ENCODE measurements around the gene ACY1. TPM values are rescaled to one million over a fixed set of nuclear protein-coding genes. Genes with fewer than 3 reads are reported as not detected.

ACY1 gene
- total and polyA plus RNA-seq, 2 of the 13 experiments (the other 11 are each of a cell fraction or from before 2014, with no cell fraction given) = 113 to 162 TPM

GRCh38 chr3:51961011-51961410, 22.3 kb upstream of the ACY1 start:
- CTCF ChIA-PET (ENCODE audit: low intra/inter-chr PET ratio, low total read pairs) = no interaction called here
- H3K4me2 ChIP-seq (ENCODE audit: low read depth, low read length) = no peak overlapping the region
- H3K9me3 ChIP-seq (ENCODE audit: low read length) = no peaks in the 10 kb centered on the region
- peaks cover 47% of the 10 kb centered on the region for H3K4me1 ChIP-seq (ENCODE audit: insufficient read depth, low read length)
- no peaks in the 10 kb centered on the region for H4K20me1 ChIP-seq (ENCODE audit: insufficient read depth, low read length)
- peaks cover 4 to 19% of the 10 kb centered on the region in 2 experiments; a peak in 4 of 5 replicates for H3K36me3 ChIP-seq (replicated peaks in 1 of 2; ENCODE audit: control insufficient read depth in 1 of 2, insufficient read depth in 2 of 2, low read length in 2 of 2)
- no peak for FAIRE-seq
- no peak for TF ChIP-seq KDM2A (CRISPR knock-in tag; IDR thresholded peaks at IDR 0.05; ENCODE audit: borderline replicate concordance, low read depth)
- no peak for TF ChIP-seq NR1H2 (CRISPR knock-in tag; IDR thresholded peaks at IDR 0.05; ENCODE audit: borderline replicate concordance, low read depth)
- TF ChIP-seq IKZF4 (CRISPR knock-in tag; IDR thresholded peaks at IDR 0.05; ENCODE audit: borderline replicate concordance, low read depth, not compliant biosample characterization) = no peak
- TF ChIP-seq EEA1 (CRISPR knock-in tag; IDR thresholded peaks at IDR 0.05; ENCODE audit: borderline replicate concordance) = no peak
- TF ChIP-seq ZSCAN29 (CRISPR knock-in tag; conservative IDR thresholded peaks at IDR 0.05) = no peak
- TF ChIP-seq ZNF609 (CRISPR knock-in tag; IDR thresholded peaks at IDR 0.05; ENCODE audit: borderline replicate concordance) = no peak
- TF ChIP-seq, protein P1, sequence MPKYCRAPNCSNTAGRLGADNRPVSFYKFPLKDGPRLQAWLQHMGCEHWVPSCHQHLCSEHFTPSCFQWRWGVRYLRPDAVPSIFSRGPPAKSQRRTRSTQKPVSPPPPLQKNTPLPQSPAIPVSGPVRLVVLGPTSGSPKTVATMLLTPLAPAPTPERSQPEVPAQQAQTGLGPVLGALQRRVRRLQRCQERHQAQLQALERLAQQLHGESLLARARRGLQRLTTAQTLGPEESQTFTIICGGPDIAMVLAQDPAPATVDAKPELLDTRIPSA (CRISPR knock-in tag; IDR thresholded peaks at IDR 0.05; ENCODE audit: borderline replicate concordance) = no peak
- no peak for TF ChIP-seq FOXJ3 (CRISPR knock-in tag; IDR thresholded peaks at IDR 0.05; ENCODE audit: borderline replicate concordance)
- TF ChIP-seq ZFP36L2 (CRISPR knock-in tag; IDR thresholded peaks at IDR 0.05) = no peak
- TF ChIP-seq GTF2F1 (IDR thresholded peaks at IDR 0.05; ENCODE audit: low read length) = no peak
- TF ChIP-seq TBX3 (IDR thresholded peaks at IDR 0.05; ENCODE audit: borderline replicate concordance) = no peak
- TF ChIP-seq ZNF75D (CRISPR knock-in tag; IDR thresholded peaks at IDR 0.05; ENCODE audit: borderline replicate concordance) = no peak
- TF ChIP-seq RBM22 (optimal IDR thresholded peaks at IDR 0.05; ENCODE audit: low read length) = no peak
- no peak for TF ChIP-seq ZNF335 (CRISPR knock-in tag; IDR thresholded peaks at IDR 0.05)
- TF ChIP-seq ZNF414 (CRISPR knock-in tag; IDR thresholded peaks at IDR 0.05) = no peak
- TF ChIP-seq, protein P2, sequence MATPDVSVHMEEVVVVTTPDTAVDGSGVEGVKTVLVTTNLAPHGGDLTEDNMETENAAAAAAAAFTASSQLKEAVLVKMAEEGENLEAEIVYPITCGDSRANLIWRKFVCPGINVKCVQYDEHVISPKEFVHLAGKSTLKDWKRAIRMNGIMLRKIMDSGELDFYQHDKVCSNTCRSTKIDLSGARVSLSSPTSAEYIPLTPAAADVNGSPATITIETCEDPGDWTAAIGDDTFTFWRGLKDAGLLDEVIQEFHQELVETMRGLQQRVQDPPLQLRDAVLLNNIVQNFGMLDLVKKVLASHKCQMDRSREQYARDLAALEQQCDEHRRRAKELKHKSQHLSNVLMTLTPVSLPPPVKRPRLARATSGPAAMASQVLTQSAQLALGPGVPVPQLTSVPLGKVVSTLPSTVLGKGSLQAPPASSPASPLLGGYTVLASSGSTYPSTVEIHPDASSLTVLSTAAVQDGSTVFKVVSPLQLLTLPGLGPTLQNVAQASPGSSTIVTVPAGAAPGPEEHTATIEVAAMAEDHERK (CRISPR knock-in tag; IDR thresholded peaks at IDR 0.05; ENCODE audit: low read depth) = no peak
- in situ Hi-C loops (cut with HindIII; ENCODE audit: extremely low pct_ligation_motif_present, low pct_unique_long_range_greater_than_20kb) = no loop called here
- no peak overlapping the region for H2AFZ ChIP-seq (ENCODE audit: low read length)
- H3K9ac ChIP-seq (ENCODE audit: insufficient read depth, low read depth, low read length) = no peak overlapping the region
- H3K27ac ChIP-seq (ENCODE audit: extremely low read length, insufficient read depth, low read length) = no peak overlapping the region
- no peak for DNase-seq (ENCODE audit: low spot score)
- BruUV-seq (replicated peaks) = no TSS peak
- POLR2A ChIA-PET = no interaction called here
- intact Hi-C loops (cut with micrococcal nuclease; ENCODE audit: unreplicated experiment) = no loop called here
- no peaks in the 10 kb centered on the region for H3K79me2 ChIP-seq (ENCODE audit: insufficient read depth, low read length)
- H3K4me3 ChIP-seq (replicated peaks in 1 of 3; ENCODE audit: insufficient read depth in 1 of 3, low read depth in 2 of 3, low read length in 3 of 3) = no peak overlapping the region
- H3K27me3 ChIP-seq (ENCODE audit: control insufficient read depth in 1 of 2, insufficient read depth in 2 of 2, low read length in 2 of 2) = no peaks in the 10 kb centered on the region
- 96% methylated on average over 10 of the region's 18 CpGs for WGBS (ENCODE audit: low lambda C conversion rate)
- no peak for ATAC-seq

Measured in HepG2 (cell line).